D721Med (cell line): ENCODE results near the gene CFAP58.

Experiments
- DNase-seq: peaks from one replicate; pipeline ENCODE4 v3.0.0; 2011; ENCODE audit warnings: low spot score; ENCODE audit not compliant: insufficient read length
- FAIRE-seq: peaks from 2 replicates; lab custom pipeline; 2011; peaks lifted over from hg19 to GRCh38; lab: Jason Lieb, UNC
- CTCF ChIP-seq: IDR thresholded peaks from 2 replicates; pipeline ENCODE4 v1.5.1; 2012; ENCODE audit warnings: mild to moderate bottlenecking, control low read depth; ENCODE audit not compliant: insufficient read depth; ENCODE audit errors: missing control alignments

CFAP58 gene

GRCh38 chr10:104344219-104344618 lies 9.4 kb upstream of the CFAP58 start:
- DNase-seq, result no peak
- TF ChIP-seq CTCF, result no peak
- no peak for FAIRE-seq

GRCh38 chr10:104345515-104345914 lies 8.1 kb upstream of the CFAP58 start:
- TF ChIP-seq CTCF, result no peak
- FAIRE-seq (no peak), DNase-seq (no peak)

- no peak for FAIRE-seq
- DNase-seq, result no peak
- no peak for TF ChIP-seq CTCF
These were observed 7.7 kb upstream of the CFAP58 start for GRCh38 chr10:104345941-104346340.

- DNase-seq (no peak), FAIRE-seq (no peak)
- TF ChIP-seq CTCF, result no peak
These were observed 6.2 kb upstream of the CFAP58 start for GRCh38 chr10:104347295-104348045.

GRCh38 chr10:104348601-104349000 lies 5.0 kb upstream of the CFAP58 start:
- TF ChIP-seq CTCF, result no peak
- FAIRE-seq, result no peak
- DNase-seq, result no peak

GRCh38 chr10:104349623-104350126 lies 4.0 kb upstream of the CFAP58 start:
- DNase-seq (no peak), FAIRE-seq (no peak)
- no peak for TF ChIP-seq CTCF

GRCh38 chr10:104350127-104350635 lies 3.5 kb upstream of the CFAP58 start:
- TF ChIP-seq CTCF, result peak; percentile 84
- no peak for DNase-seq
- no peak for FAIRE-seq
